Activated CD4-positive, CD25-positive, alpha-beta regulatory T cell treated with anti-CD3 and anti-CD28 coated beads, Interleukin-2, amount 50 U/mL, for 72 hours (primary cell): ENCODE measurements around the gene UPK2.
"Not testable (repeated sequence)": the region's sequence is repeated elsewhere in the genome, so short reads cannot be mapped to it uniquely, and the experiment has no call there.

Source experiments
- DNase-seq: peaks from one replicate; pipeline ENCODE4 v3.0.0; 2021

Gene UPK2

DNA sequence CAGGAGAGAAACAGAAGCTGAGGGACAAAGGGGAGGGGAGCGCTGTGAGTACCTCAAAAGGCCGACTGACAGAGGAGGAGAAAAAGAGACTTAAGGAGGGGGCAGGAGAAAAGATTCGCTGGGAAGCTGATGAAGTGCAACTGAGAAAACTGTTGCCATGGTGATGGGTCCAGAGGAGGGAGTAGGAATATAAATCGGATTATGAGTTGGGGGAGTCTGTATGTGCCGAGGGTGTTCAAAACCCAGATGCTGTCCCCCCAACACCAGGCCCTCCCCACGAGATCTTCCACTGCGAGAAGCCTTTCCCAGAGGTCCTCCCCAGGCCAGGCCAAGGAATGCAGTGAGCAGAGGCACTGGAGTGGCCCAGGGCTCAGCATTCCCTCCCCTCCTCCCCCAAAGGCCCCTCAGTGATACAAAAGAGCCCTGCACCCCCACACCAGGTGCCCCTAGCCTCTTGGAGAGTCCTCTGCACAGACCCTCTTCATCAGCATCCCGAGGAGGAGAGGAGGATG, 16.6 kb upstream of the UPK2 start:
- DNase-seq: no peak

DNA sequence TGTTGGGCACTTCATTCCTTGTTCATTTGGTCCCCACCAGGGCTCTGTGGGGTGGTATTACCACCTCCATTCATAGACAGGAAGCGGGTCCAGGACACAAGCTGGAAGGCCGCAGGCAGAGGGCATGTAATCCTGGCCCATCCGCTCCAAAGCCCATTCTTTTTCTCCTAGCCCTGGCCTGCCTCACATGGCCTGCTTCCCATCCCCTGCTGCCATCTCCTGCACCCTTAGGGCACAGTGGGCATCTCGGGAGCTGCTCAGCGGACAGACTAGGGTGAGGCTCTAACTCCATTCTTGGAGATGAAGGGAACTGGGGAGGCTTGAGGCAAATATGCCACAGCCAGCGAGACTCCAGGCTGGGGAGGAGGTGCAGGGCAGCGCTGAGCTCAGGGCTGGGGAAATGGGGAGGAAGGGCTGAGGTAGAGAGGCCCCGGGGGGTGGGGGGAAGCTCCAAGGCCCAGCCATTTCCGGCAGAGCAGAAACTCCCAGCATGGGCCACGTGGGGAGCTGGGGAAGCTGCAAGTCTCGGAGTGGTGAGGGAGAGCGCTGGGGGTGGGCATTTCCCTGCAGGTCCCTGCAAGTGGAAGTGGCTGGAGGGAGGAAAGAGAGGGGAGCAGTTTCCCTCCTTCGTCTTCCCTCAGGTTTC, 16.0 kb upstream of the UPK2 start:
- no peak for DNase-seq

DNA sequence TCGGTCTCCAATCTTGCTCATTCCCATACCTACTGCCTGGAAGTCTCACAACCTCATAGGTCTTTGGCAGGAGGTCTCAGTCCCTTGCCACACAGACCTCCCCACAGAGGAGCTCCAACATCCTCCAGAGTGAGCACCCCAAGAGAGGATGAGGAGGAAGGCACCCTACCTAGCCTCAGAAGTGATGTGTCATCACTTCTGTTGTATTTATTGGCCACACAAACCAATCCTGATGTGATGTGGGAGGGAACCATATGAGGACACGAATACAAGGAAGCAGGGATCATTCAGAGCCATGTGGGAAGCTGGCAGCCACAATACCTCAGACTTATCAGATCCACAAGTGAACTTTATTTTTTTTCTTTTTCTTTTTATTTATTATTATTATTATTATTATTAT, 9.0 kb upstream of the UPK2 start:
- DNase-seq: no peak

DNA sequence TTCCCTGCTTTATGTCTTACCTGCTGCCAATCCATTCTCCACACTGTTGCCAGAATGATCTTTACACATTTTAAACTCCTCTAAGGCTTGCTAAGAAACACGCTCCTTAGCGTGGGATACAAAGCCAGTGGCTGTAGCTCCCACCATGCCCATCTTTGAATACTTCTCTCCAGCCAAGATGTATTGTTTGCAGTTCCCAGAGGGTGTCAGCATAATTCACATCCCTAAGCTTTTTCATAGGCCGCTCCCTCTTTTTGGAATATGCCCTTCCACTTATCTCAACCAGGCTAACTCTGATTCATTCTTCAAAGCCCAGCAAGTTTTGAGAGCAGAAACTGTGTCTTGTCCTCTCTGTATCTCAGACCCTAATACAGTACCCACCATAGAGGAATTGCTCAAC, 8.1 kb upstream of the UPK2 start:
- DNase-seq: no peak

DNA sequence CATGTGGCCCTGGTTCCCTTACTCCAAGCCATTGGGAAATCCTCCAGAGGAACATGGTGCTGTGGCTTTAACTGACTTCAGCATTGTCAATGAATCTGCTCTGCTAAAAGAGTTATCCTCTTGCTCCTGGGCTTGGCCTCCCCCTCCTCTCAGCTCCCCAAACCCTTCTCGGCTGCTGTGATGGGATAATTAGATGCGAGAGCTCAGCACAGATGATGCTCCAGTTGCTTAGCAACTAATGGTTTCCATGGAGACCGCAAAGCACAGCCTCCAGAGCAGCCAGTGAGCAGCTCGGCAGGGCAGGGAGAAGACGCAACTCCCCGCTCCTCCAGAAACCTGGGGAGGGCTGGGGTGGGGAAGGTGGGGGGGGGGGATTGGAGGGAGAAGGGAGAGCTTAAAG, 2.8 kb upstream of the UPK2 start:
- no peak for DNase-seq

- DNase-seq: not testable (repeated sequence)
These were observed 2.1 kb upstream of the UPK2 start for GRCh38 chr11:118953976-118954375.

GRCh38 chr11:118956847-118957469, 860 bp downstream of the UPK2 start:
- no peak for DNase-seq

- DNase-seq: no peak
These were observed 1.5 kb downstream of the UPK2 start for GRCh38 chr11:118957549-118957948.

- DNase-seq: no peak
These were observed 1.9 kb downstream of the UPK2 start for GRCh38 chr11:118957968-118958367.

DNA sequence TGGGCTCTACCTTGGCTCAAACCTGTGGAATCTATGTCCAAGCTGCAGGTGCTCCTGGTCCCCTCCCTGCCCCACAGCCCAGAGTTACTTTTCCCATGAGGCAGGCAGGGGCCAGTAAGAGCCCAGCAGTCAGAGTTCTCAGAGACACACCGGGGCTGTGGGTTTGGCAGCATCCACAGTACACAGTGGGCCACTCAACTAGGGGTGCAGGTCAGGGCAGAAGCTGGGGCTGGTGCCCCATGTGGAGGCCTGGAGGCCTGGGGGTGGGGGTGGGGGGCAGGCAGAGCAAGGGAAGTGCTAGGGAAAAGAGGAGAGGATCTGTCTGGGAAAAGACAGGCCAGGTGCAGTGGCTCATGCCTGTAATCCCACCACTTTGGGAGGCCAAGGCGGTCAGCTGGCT, 2.5 kb downstream of the UPK2 start:
- DNase-seq: no peak

- no peak for DNase-seq
These were observed 5.1 kb downstream of the UPK2 start for GRCh38 chr11:118961189-118961588.

DNA sequence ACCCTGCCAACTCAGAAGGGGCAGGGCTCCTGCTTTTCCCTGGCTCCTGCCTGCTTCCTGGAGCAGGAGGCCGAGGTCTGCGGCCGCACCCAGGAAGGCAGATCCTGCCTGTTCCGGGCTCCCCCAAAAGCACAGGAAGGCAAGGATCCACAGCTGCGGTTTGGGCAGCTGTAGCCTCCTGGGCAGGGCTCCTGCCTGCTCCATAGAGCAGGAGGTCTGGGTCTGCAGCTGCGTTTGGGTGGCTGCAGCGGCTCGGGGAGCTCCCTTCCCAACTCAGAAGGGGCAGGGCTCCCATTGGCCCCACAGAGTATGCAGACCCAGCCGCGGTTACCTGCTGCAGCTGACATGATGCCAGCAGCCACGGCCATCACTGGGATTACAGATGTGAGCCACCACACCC, 5.5 kb downstream of the UPK2 start:
- no peak for DNase-seq

GRCh38 chr11:118969508-118969907, 13.4 kb downstream of the UPK2 start:
- DNase-seq: not testable (repeated sequence)

DNA sequence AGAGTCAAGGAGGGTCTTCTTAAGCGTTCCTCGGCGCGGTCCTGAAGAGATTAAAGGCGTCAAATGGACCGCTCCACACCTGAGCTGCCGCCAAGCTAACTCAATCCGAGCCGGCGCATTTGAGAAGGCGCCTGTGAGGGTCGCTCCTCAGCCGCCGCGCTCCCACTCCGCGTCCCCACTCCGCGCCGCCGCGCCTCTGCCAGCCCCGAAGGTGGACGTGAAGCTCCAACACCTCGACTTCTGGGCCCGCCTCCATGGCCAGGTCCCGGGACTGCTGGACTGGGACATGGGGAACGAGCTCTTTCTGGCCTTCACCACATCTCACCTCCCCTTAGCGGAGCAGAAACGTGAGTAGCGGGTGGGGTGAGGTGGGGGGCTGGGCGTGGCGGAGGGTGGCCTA, 15.5 kb downstream of the UPK2 start, which contains the start of gene FOXR1:
Gene FOXR1 (plus strand): TSS at position 116 of the 400 bp plus-strand sequence. CDS start 171 bp downstream, at position 287.
- no peak for DNase-seq

GRCh38 chr11:118973985-118974384, 17.9 kb downstream of the UPK2 start:
- DNase-seq: no peak

GRCh38 chr11:118975771-118976709, 19.9 kb downstream of the UPK2 start:
- no peak for DNase-seq

GRCh38 chr11:118979434-118979833, 23.3 kb downstream of the UPK2 start:
- DNase-seq: no peak

GRCh38 chr11:118980191-118980881, 24.2 kb downstream of the UPK2 start:
- no peak for DNase-seq

DNA sequence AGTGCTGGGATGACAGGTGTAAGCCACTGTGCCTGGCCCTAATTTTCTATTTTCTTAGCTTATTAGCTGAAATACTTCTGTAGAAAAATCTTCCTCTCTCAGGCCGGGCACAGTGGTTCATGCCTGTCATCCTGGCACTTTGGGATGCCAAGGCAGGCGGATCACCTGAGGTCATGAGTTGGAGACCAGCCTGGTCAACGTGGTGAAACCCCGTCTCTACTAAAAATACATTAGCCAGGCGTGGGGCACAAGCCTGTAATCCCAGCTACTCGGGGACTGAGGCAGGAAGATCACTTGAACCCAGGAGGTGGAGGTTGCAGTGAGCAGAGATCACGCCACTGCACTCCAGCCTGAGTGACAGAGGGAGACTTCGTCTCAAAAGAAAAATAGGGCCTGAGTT, 28.2 kb downstream of the UPK2 start:
- not testable (repeated sequence) for DNase-seq

DNA sequence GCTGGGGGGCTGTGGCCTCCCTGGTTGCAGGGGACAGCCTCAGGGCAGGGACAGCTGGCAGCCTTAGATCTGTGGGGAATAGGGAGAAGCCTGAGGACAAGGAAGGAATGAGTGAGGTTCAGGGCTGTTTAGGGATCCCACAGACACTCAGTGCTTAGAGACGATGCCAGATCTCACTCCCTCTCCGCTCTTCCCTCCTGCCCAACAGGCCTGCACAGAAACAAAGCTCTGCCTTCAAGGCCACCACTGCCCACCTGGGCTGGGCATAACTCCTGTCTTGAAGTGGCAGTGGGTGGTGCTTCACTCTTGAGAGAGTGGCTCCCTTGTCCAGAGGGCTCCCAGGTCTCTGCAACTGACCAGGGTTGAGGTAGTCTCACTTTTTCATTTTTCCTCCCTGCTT, 28.7 kb downstream of the UPK2 start:
- no peak for DNase-seq

- DNase-seq: no peak
These were observed 32.2 kb downstream of the UPK2 start for GRCh38 chr11:118988280-118988679.

DNA sequence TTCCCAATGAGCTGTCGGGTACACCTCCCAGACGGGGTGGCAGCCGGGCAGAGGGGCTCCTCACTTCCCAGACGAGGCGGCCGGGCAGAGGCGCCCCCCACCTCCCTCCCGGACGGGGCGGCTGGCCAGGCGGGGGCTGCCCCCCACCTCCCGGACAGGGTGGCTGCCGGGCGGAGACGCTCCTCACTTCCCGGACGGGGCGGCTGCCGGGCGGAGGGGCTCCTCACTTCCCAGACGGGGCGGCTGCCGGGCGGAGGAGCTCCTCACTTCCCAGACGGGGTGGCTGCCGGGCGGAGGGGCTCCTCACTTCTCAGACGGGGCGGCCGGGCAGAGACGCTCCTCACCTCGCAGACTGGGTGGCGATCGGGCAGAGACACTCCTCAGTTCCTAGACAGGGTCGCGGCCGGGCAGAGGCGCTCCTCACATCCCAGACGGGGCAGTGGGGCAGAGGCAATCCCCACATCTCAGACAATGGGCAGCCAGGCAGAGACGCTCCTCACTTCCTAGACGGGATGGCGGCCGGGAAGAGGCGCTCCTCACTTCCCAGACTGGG, 35.5 kb downstream of the UPK2 start:
- not testable (repeated sequence) for DNase-seq
